ENCODE results near the gene TOMM20L. TPM values are rescaled to one million over a fixed set of nuclear protein-coding genes. Genes with fewer than 3 reads are reported as not detected.
A peak's percentile ranks its signal among the peaks of the same experiment; 100 is the strongest.
"Not testable (repeated sequence)": the region's sequence is repeated elsewhere in the genome, so short reads cannot be mapped to it uniquely, and the experiment has no call there.

Gene TOMM20L
- 1 to 10 TPM; 1.3 to 1.8 (median 1.5) TPM for polyA plus RNA-seq (ENCODE audit: insufficient read length in 4 of 4)

DNA sequence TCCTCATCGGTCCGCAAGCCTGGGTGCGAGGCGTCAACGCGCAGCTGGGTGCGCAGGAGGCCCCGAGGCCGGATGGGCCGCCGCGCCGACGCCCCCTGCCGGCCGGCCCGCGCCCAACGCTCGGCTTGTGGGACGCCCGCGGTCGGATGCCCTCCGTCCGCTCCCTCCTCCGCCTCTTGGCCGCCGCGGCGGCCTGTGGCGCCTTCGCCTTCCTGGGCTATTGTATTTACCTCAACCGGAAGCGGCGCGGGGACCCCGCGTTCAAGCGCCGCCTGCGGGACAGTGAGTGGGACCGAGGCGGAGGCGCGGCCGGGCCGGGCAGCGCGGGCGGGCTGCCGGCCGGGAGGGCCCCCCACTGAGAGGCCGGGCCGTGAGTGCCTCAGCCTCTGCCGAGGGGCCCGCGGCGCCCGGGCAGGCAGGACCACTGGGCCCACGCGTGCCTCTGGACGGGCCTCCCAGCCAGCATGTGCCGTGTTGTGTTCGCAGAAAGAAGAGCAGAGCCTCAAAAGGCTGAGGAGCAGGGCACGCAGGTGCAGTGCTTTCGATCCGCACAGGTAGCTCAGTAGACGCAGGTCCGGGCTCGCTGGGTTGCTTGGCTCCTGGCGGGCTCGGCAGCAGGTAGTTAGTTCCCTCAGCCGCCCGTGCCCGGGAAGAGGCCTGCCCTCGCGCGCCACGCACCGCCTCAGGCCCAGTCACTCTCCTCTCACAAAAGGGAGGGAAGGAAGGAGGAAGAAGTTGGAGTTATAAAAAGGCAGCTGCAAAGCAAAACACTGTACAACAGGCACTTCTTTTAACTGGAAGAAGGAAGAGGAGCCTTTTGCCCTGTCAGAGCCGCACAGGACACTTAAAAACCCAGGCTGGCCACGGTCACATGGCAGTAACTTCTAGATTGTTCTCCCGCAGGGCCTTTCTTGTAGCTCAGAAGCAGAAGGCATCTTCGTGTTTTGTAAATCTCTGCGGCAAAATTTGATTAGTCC lies at the start of gene TOMM20L:
Gene TOMM20L, plus strand, starts transcription at position 119 of the 977 bp plus-strand sequence. Its CDS starts 28 bp downstream, at position 147.
- DNase-seq (ENCODE audit: low read depth in 4 of 4, low spot score in 3 of 4): peak; percentile 31 to 59 (median 50)

DNA sequence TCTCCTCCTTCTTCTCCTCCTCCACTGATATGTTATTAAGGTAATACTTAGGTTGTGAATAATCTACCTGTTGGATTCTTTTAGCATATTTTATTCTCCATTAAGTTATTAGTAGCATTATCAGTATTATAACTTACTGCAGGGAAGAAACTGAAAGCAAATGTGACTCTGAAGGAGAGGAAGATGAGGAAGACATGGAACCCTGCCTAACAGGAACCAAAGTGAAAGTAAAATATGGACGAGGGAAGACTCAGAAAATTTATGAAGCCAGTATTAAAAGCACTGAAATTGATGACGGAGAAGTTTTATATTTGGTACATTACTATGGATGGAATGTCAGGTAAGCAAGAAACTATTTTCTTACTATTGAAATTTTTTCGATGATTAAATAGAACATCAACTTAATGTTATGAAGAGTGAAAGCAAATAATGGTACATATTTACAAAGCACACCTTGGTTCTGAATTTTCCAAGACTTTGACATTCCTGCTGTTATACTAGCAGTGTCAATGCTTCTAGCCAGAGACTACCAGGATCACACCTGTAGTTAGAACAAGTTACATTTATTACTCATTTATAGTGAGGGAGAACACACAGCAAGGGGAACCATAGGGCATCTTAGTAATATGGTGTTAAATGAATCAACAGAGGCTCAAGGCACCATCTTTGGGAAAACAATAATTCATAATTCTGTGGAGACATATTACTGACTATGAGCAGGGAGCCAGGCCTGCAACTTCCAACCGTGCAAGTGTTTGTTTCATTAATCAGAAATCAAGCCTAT lies 42.0 kb upstream of the TOMM20L start:
- no peak for DNase-seq (ENCODE audit: low read depth in 4 of 4, low spot score in 3 of 4)

DNA sequence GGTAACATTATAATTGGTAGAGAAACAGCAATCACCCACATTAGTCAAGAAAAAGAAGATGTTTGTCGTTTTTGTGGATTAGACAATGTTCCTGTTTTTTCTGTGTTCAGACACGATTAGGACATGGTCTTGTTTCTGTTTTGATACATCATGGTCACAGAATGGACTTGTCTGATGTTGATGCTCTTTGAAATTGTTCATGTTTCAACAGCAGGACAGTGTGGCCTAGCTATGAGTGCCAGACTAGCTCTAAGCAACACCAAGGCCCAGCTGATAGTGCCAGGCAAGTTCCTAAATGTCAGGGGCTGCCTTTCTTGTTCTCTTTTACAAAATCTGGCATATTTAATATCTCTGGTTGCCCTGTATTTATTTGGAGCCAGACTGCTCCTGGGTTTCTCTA lies 40.9 kb upstream of the TOMM20L start:
- DNase-seq (ENCODE audit: low read depth in 4 of 4, low spot score in 3 of 4): no peak

DNA sequence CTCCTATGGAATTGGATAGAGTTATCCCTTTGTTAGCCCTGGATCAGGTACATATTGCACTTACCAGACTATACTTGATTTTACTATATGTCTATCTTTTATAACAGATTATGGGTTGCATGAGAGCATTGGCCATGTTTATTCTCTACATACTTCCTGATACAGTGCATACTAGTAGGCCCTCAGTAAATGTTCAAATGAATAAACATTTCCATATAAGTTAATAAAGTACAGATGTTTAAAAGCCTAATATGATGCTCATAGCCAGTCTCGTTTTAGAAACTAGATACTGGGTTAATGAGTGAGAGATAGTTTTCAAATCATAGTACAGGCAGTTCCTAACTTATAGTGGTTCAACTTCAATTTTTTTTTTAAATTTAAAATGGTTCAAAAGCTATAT lies 39.5 kb upstream of the TOMM20L start:
- DNase-seq (ENCODE audit: low read depth in 4 of 4, low spot score in 3 of 4): no peak

DNA sequence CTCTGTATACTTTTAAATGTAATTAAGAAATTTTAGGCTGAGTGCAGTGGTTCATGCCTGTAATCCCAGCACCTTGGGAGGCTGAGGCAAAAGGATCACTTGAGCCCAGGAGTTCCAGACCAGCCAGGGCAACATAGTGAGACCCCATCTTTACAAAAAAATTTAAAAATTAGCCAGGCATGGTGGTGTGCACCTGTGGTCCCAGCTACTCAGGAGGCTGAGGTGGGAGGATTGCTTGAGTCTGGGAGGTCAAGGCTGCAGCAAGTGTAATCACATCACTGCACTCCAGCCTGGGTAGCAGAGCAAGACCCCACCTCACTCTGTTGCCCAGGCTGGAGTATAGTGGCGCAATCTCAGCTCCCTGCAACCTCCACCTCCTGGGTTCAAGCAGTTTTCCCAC lies 33.5 kb upstream of the TOMM20L start:
- not testable (repeated sequence) for DNase-seq (ENCODE audit: low read depth in 4 of 4, low spot score in 3 of 4)

DNA sequence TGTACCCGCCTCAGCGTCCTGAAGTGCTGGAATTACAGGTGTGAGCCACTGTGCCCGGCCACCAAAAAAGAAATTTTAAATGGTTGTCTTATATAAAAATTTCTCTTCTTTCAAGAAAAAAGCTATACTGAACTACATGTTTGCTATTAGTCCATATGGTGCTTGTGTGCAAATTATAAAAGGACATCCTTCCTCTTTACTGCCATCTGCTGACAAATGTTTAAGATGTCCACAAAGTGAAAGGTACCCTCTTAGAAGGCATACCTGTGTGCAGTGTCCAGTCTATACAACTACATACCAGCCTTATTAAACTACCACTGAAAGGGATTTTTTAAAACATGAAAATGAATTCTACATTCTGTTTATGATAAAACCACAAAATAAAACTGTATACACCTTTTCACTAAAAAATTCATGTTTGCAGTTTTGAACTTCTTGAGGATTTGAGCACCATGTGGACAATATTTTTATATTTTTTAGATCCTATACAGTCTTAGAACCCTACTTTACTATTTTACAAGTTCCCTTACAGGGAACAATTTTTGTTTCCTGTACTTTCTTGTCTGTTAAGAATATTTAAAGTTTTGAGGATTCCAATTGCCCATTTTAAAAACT lies 32.8 kb upstream of the TOMM20L start:
- peak in 1 of 4 donors; percentile 6 for DNase-seq (ENCODE audit: low read depth in 4 of 4, low spot score in 3 of 4)

DNA sequence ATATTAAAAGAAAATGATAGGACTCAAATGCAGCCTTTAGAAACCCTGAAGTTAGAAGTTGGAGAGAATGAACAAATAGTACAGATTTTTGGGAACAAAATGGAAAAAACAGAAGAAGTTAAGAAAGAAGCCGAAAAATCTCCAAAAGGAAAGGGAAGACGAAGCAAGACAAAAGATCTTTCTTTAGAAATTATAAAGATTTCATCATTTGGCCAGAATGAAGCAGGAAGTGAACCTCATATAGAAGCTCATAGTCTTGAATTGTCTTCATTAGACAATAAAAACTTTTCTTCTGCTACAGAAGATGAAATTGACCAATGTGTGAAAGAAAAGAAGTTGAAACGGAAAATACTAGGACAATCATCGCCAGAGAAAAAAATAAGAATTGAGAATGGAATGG lies 31.4 kb upstream of the TOMM20L start:
- DNase-seq (ENCODE audit: low read depth in 4 of 4, low spot score in 3 of 4): no peak

DNA sequence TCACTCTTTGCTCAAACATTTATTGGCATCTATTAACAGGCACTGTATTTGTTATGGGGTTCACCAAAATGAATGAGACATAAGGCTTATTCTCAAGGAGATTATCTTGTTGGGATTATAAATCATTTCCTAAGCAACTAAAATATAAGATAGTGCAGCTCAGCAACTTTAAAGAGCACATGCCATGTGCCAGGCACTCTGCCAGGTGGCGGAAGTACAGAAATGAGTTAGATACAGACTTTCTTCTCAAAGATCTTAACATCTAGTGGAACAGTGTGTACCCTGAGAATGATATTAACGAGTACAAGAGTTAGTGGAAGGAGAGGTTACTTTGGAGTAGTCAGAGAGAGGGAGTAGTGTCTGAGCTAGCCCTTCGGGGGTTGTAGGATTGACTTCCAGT lies 28.4 kb upstream of the TOMM20L start:
- DNase-seq (ENCODE audit: low read depth in 4 of 4, low spot score in 3 of 4): no peak

DNA sequence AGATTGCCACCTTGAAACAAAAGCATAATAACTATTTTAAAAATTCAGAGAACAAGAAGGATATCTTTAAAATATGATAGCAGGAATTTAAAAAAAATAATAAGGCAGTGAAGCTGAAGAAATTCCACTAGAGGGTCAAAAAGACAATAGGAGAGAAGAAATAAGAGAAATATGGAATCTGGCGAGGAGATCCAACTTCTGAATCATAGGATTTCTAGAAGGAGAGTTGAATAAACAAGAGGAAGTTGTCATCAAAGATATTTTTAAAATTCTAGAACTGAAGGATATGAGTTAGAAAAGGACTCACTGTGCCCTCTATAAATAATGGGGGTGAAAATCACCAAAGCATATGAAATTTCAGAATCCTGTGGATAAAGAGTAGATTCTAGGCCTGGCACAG lies 26.8 kb upstream of the TOMM20L start:
- DNase-seq (ENCODE audit: low read depth in 4 of 4, low spot score in 3 of 4): no peak

DNA sequence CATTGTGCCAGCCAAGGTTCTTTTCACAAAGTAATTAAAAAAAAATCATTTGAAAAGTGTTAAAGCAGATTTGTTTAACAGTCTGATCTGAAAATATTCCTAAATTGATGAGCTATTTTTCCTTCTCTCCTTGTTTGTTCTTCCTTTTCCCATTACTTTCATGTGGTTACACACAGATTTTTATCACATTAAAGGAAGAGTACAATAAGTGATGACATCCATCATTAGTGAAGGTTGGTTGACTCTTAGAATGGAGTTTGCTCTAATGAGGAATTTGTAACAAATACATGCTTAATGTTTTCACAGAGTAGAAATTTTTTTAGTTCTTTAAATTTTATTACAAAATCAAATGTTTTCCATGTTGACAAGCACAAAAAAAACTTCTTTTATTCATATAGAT lies 18.9 kb upstream of the TOMM20L start:
- DNase-seq (ENCODE audit: low read depth in 4 of 4, low spot score in 3 of 4): no peak

DNA sequence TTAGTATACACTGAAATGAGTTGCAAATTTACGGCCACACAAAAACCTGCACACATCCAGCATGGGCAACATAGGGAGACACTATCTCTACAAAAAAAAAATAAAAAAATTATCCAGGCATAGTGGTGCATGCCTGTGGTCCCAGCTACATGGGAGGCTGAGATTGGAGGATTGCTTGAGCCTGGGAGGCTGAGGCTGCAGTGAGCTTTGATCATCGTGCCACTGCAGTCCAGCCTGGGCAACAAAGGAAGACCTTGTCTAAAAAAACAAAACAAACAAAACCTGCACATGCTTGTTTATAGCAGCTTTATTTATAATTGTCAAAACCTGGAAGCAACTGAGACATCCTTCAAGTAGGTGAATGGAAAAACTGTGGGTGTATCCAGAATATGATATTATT lies 4.9 kb upstream of the TOMM20L start:
- no peak for DNase-seq (ENCODE audit: low read depth in 4 of 4, low spot score in 3 of 4)

DNA sequence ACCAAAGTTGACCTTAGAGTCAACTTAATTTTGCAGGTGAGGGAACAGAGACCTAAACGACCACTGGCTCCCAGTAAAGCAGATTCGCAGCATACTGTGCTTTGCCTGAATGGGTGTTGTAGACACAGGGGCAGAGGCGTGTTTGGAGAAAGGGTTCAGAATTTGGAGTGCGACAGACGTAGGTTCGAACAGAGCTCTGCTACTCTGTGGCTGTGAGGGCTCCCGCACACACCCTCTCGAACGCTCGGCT lies 243 bp upstream of the TOMM20L start:
- peak in 1 of 4 donors; percentile 19 for DNase-seq (ENCODE audit: low read depth in 4 of 4, low spot score in 3 of 4)

DNA sequence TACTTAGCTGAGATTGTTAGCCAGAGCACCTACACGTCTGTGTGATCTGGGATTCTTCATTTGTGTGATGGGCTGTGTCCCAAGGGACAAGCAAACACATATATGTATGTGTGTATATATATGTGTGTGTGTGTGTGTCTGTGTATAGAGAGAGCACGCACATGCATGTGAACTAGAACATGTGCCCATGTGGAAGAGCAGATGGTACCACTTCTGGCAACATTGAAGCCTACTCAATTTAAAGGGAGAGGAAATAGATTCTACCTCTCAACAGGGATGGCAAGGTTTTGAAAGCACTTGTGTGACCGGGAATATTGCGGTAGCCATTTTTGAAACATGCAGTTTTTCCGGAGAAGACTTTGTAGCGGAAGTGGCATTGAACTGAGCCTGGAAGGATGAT lies 1.4 kb downstream of the TOMM20L start:
- no peak for DNase-seq (ENCODE audit: low read depth in 4 of 4, low spot score in 3 of 4)

DNA sequence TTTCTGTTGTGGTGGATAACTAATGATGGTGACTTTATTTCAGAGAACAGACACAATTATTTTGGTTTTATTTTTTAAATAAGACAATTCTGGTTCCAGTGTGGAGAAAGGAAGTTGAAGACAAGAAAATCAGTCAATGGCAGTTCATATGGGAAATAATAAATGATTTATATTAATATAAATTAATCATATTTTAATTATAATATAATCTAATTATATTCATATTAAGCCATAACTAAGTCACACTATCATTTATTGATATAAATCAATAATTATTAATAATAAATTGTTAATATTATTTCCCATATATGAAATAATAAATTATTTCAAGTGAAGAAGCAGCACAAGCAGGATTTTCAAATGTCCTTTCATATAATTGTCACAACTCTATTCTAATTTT lies 2.8 kb downstream of the TOMM20L start:
- DNase-seq (ENCODE audit: low read depth in 4 of 4, low spot score in 3 of 4): no peak

DNA sequence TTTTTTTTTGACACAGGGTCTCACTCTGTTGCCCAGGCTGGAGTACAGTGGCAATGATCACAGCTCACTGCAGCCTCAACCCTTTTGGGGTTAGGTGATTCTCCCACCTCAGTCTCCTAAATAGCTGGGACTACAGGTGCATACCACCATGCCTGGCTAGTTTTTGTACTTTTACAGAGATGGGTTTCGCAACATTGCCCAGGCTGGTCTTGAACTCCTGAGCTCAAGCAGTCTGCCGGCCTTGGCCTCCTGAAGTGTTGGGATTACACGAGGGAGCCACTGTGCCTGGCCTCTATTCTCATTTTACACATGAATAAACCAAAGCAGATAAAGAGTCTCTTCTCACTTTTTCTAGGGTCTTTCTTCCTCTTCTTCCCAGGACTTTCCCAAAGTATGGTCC lies 3.2 kb downstream of the TOMM20L start:
- no peak for DNase-seq (ENCODE audit: low read depth in 4 of 4, low spot score in 3 of 4)

DNA sequence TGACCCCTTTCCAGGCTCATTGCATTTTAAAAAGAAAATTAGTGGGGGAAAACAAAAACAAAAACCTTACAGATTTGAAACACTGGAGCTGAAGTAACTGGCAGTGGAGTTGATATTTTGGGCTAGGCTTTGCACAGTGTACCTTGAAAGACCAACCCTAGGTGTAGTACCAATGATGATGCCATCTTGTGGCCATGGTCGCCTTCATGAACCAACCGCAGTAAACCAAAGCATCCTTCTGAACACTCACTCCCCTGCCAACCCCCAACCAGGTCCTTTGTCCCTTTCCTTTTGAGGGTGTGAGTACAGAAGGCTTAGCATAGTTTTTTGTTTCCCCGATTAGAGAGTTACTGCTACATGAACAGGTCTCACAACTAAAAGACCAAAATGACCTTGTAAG lies 5.9 kb downstream of the TOMM20L start:
- no peak for DNase-seq (ENCODE audit: low read depth in 4 of 4, low spot score in 3 of 4)

DNA sequence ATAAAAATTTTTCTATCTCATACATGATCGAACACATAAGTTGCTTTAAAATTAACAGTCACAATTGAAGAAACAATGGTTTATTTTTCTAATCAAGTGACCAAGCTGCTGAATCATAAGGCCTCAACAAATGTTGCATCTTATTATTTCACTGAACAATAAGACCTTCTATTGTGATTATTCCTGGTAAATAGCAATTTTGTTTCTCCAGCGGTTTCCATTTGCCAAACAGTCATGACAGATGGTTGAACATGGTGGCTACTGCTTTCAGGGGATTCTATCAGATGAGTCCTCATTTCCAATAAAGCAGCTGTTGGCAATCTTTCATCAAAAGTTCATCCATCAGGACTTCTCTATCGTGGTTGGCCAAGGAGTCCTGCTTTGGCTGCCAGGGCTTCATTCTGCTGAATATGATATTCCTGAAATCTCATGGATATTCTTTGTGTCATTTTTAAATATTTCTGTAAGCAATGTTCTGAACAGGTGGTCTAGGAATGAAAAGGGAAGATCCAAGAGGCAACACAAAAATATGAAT lies 13.0 kb downstream of the TOMM20L start:
- DNase-seq (ENCODE audit: low read depth in 4 of 4, low spot score in 3 of 4): no peak

DNA sequence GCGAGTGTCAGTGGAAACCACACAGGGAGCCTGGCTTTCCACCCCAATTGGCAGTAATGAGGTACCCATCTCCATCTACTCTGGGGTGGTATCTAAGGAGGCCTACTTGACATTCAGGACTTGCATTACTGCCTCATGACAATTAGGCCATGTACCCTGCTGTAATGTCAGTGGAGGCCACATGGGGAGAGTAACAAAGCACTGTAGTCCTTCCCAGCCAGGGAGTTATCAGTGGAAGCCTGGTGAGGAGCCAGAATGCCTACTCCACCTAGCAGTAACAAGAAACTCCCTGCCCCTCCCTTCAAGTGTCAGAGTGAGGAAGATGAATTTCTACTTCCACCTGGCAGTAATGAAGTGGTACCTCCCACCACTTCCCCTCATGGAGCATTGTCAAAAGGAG lies 19.1 kb downstream of the TOMM20L start:
- no peak for DNase-seq (ENCODE audit: low read depth in 4 of 4, low spot score in 3 of 4)

DNA sequence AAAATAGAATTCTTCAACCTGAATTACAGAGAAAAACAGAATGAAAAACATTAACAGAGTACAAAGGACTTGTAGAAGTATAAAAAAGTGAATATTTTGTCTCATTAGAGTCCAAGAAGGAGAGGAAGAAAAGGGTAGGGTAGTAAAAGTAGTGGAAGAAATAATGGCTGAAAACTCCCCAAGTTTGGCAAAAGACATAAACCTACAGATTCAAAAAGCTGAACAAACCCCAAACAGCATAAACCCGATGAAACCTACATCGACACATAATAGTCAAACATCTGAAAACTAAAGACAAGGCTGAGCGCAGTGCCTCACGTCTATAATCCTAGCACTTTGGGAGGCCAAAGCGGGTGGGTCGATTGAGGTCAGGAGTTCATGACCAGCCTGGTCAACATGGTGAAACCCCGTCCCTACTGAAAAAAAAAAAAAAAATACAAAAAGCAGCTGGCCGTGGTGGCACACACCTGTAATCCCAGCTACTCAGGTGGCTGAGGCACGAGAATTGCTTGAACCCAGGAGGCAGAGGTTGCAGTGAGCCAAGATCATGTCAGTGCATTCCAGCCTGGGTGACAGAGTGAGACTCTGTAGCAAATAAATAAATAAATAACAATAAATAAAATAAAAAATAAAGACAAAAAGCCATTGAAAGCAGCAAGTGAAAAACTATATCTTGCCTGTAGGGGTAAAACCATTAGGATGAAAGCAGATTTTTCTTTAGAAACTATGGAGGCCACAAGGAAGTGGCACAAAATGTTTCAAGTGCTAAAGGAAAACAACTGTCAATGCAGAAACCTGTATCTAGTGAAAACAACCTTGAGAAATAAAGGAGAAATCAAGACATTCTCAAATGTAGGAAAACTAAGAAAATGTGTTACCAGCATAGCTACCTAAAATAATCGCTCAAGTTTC lies 20.2 kb downstream of the TOMM20L start:
- DNase-seq (ENCODE audit: low read depth in 4 of 4, low spot score in 3 of 4): no peak

DNA sequence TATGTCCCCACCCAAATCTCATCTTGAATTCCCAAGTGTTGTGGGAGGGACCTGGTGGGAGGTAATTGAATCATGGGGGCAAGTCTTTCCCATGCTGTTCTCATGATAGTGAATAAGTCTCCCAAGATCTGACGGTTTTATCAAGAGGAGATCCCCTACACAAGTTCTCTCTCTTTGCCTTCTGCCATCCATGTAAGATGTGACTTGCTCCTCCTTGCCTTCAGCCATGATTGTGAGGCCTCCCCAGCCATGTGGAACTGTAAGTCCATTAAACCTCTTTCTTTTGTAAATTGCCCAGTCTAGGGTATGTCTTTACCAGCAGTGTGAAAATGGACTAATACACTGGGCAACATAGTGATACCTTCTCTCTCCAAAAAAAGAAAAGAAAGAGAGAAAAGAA lies 21.2 kb downstream of the TOMM20L start:
- not testable (repeated sequence) for DNase-seq (ENCODE audit: low read depth in 4 of 4, low spot score in 3 of 4)

Measured in left renal pelvis (tissue), 4 donors.